AG04450 (cell line): ENCODE results near the gene PXK. TPM values are rescaled to one million over a fixed set of nuclear protein-coding genes. Genes with fewer than 3 reads are reported as not detected.

Source experiments
- CTCF ChIA-PET: fragments of 300-600, 350-600 bp; formaldehyde crosslinking; extraction: SDS; loops from one replicate; lab custom pipeline; 2022; ENCODE audit warnings: antibody characterized with exemption, inconsistent platforms; lab: Charles Lee
- POLR2A ChIA-PET: fragments of 350-600 bp; formaldehyde crosslinking; extraction: SDS; loops from one replicate; lab custom pipeline; 2021; ENCODE audit warnings: antibody characterized with exemption, inconsistent platforms; lab: Yijun Ruan, JAX
- DNase-seq: peaks from one replicate; pipeline ENCODE4 v3.0.0-alpha.2; 2011; ENCODE audit warnings: low read depth, low spot score
- H3K27ac ChIP-seq: one replicate; pipeline ENCODE4 v1.5.1; 2012; ENCODE audit warnings: low read depth, low read length, control low read depth
- H3K27me3 ChIP-seq: one replicate; pipeline ENCODE4 v1.6.0; 2012; ENCODE audit warnings: low read length; ENCODE audit not compliant: control insufficient read depth, insufficient read depth
- H3K4me3 ChIP-seq: 2 replicates; pipeline ENCODE4 v1.5.1; 2011; ENCODE audit warnings: mild to moderate bottlenecking, low read depth, low read length, control low read depth
- H3K9me3 ChIP-seq: 2 replicates; pipeline ENCODE4 v1.5.1; 2012; ENCODE audit warnings: low read length; ENCODE audit not compliant: control insufficient read depth, insufficient read depth
- CTCF ChIP-seq: IDR thresholded peaks from 2 replicates; pipeline ENCODE4 v1.5.1; 2011; ENCODE audit warnings: low read depth, low read length, control low read depth, inconsistent platforms
- polyA plus RNA-seq: library from polyadenylated mRNA; depleted of rRNA; stranded (reverse); fragments of >200 nt; gene quantifications from 2 replicates; pipeline ENCODE4 v1.2.3, GENCODE V29; 2011

PXK gene
- polyA plus RNA-seq, 1 experiment: 70.3 TPM

GRCh38 chr3:58307639-58308215, 25.0 kb upstream of the PXK start:
- Histone ChIP-seq H3K27ac (no peak overlapping the region), H3K9me3 (no peaks in the 10 kb centered on the region; the same call in 1 of the 2 replicates), H3K4me3 (peak overlapping the region; percentile 89), H3K27me3 (no peaks in the 10 kb centered on the region)
- peak; percentile 21 for DNase-seq
- TF ChIP-seq CTCF: peak; percentile 58
- ChIA-PET CTCF (interaction anchor here (0.7 to 4.5 kb wide), 25 partner anchors 9 to 323 kb away, joined by 3 to 67 read pairs (median 10); partner anchors contain the start of gene KCTD6), POLR2A (interaction anchor here (0.7 to 2.0 kb wide), 2 partner anchors 119 to 125 kb away, joined by 3 to 6 read pairs; partner anchors contain the start of gene PDHB)

GRCh38 chr3:58308728-58309127, 24.0 kb upstream of the PXK start:
- DNase-seq: no peak
- no peak for TF ChIP-seq CTCF
- POLR2A ChIA-PET: no interaction called here
- Histone ChIP-seq H3K4me3 (no peak overlapping the region), H3K27me3 (no peaks in the 10 kb centered on the region), H3K9me3 (no peaks in the 10 kb centered on the region; the same call in 1 of the 2 replicates), H3K27ac (no peak overlapping the region)
- CTCF ChIA-PET: interaction anchor here (0.7 to 4.5 kb wide), 14 partner anchors 8 to 322 kb away, joined by 3 to 67 read pairs (median 8); partner anchors contain the start of gene KCTD6

GRCh38 chr3:58317811-58318210, 14.9 kb upstream of the PXK start:
- no peak overlapping the region for H3K4me3 ChIP-seq
- ChIA-PET CTCF (interaction anchor here (5.7 kb wide), 1 partner anchor 10 kb away, joined by 31 read pairs; the partner anchor contains the start of genes HTD2 and RPP14), POLR2A (no interaction called here)
- TF ChIP-seq CTCF: no peak
- H3K27me3 ChIP-seq: no peaks in the 10 kb centered on the region
- no peak overlapping the region for H3K27ac ChIP-seq
- no peaks in the 10 kb centered on the region for H3K9me3 ChIP-seq
- DNase-seq: no peak

GRCh38 chr3:58321791-58322190, 10.9 kb upstream of the PXK start:
- no peak for TF ChIP-seq CTCF
- ChIA-PET POLR2A (no interaction called here), CTCF (interaction anchor here (0.5 to 3.5 kb wide), 9 partner anchors 11 to 210 kb away, joined by 3 to 53 read pairs (median 5); partner anchors contain the start of genes HTD2 and RPP14)
- H3K27me3 ChIP-seq: no peaks in the 10 kb centered on the region
- H3K9me3 ChIP-seq: no peaks in the 10 kb centered on the region
- H3K4me3 ChIP-seq: no peak overlapping the region
- H3K27ac ChIP-seq: no peak overlapping the region
- no peak for DNase-seq

GRCh38 chr3:58322793-58323192, 9.9 kb upstream of the PXK start:
- no peak for DNase-seq
- ChIA-PET POLR2A (interaction anchor here (0.6 kb wide), 1 partner anchor 293 kb away, joined by 7 read pairs; no protein-coding TSS in a partner anchor), CTCF (interaction anchor here (2.4 to 3.5 kb wide), 3 partner anchors 14 to 93 kb away, joined by 10 to 53 read pairs (median 12); no protein-coding TSS in a partner anchor)
- H3K27ac ChIP-seq: no peak overlapping the region
- TF ChIP-seq CTCF: no peak
- H3K27me3 ChIP-seq: no peaks in the 10 kb centered on the region
- H3K4me3 ChIP-seq: no peak overlapping the region
- no peaks in the 10 kb centered on the region for H3K9me3 ChIP-seq
